ENCODE measurements around the gene DSCAML1.

Gene DSCAML1

GRCh38 chr11:117511483-117511930 is 285.5 kb downstream of the DSCAML1 start:
- DNase-seq, result no peak

GRCh38 chr11:117510646-117511045 is 286.4 kb downstream of the DSCAML1 start:
- DNase-seq, result no peak

GRCh38 chr11:117509543-117509942 is 287.5 kb downstream of the DSCAML1 start:
- DNase-seq, result no peak

- no peak for DNase-seq
Measured at GRCh38 chr11:117506971-117507370, 290.0 kb downstream of the DSCAML1 start.

DNA sequence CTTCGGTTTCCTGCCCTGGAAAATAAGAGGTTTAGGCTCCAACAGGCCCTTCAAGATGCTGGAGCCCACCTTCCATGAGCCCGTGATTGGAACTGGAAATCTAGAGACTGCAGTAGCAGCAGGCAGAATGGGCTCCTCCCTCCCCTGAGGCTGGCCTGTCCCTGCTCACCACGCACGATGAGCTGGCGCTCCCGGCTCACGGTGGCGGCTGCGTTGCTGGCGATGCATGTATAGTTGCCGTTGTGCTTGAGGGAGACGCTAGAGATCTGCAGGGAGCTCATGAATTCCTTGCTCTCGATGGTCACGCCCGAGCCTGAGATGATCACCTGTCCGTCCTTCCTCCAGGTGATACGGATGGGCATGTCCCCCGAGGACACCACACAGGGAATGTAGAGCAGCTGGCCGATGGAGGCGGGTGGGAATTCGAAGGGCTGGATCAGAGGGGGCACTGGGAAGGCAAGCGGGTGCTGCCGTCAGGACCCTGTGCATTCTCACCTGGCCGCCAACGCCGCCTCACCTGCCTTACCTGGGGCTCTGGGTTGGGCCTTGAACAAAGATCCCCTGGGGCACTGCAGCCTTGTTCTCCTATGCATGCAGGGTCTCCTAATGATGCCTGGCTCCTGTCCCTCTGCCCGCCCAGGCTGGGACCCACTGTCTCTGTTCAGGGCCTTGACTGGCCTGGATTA is 291.6 kb downstream of the DSCAML1 start:
- DNase-seq, result no peak

GRCh38 chr11:117502779-117503100 is 294.3 kb downstream of the DSCAML1 start:
- DNase-seq, result no peak

DNA sequence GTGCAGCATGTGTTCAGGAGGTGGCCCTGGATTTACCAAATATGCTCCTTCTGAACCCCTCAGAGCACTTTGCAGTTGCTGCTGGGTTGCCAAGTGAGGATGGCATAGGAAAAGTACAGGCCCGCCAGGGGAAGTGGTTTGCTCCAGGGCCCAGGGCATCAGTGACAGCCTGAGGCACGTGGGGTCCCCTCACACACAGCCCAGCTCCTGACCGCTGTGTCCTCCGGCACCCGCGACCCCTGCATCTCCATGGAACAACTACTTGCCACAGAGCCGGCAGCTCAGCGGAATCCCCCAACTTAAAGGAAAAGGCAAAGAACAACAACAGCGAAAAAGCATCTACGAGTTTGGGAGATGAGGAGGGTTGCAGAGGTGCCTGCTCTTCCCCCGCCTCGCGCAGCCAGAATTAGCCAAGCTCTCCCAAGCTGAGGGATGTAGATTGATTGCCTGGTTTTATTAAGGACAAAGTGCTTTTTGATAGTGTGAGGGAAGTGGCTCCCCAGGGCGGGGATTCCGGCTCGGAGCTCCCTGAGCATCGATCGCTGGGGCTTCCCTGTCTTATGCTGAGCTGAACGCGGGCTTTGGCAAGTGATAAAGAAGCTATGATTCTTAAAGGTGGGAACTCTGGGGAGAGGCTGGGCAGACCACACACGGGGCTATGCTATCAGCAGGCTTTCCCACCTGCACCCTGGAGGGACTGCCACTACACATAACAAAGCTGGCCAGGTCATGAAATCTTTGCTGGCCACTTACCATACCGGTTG is 294.8 kb downstream of the DSCAML1 start:
- no peak for DNase-seq

DNA sequence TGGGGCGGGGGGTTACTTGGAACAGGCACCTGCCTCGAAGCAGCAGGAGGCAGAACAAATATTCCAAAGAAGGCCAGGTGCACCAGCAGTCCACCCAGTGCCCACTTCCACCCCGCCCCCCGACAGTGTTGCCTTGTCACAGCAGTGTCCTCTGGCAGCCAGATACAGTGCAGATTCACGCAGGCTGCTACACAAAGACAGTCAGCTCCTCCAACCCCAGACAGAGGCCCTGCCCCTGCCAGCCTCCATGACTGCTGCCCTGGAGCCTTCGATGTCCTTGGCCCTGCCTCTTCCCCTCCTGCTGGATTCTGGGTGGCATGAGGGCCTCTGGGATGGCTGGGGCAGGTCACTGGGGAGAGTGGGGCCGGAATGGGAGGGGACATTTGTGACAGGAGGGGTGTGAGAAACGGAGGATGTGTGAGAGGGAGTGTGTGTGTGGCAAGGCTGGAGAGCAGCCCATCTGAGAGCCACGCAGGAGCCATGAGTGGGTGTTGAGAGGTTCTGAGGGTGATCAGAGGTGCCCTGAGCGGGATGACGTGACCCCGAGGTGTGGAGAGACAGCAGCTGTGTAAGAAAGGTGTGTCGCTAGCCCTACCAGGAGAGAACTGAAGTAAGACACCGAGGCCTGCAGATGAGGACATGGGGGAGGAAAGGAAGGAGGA is 295.6 kb downstream of the DSCAML1 start:
- no peak for DNase-seq

DNA sequence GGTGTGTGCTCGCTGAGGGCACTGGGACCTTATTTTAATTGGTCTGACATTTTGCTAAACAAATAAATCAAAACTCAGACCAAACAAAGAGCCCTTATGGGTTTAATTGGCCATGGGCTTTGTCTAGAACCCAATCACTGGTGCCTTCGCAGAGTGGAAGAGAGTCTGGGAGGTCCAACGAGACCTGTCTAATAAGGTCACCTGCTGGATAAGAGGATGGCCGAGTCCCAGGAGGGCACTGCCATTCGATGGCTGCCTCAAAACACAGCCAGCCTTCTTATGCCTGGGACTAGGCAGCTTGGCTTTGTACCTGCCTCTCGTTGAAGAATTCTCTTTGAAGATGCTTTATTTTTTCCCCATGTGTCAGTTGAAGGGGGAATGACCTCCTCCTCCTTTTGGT is 298.2 kb downstream of the DSCAML1 start:
- DNase-seq, result no peak

- no peak for DNase-seq
Measured at GRCh38 chr11:117497206-117497951, 299.6 kb downstream of the DSCAML1 start.

GRCh38 chr11:117495357-117495756 is 301.7 kb downstream of the DSCAML1 start:
- DNase-seq, result no peak

- DNase-seq, result no peak
Measured at GRCh38 chr11:117492578-117493251, 304.3 kb downstream of the DSCAML1 start.

DNA sequence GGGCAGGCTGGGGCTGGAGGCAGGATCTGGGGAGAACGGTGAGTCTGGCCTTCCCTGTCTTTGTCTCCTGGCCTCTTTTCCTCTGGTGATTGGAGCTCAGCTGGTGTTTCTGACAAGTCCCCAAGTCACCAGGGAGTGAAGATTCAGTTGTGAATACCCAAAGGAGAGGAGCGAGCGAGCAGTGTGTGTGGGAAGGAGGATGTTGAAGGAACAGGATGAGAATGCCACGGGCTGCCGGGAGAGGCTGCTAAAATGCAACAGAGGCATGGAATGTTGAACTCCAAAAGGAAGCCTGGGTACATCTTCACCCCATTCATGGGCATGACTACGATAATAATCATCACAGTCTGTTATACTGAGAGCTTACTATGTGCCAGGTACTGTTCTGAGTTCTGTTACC is 306.1 kb downstream of the DSCAML1 start:
- DNase-seq, result no peak

- no peak for DNase-seq
Measured at GRCh38 chr11:117489999-117490679, 306.9 kb downstream of the DSCAML1 start.

- no peak for DNase-seq
Measured at GRCh38 chr11:117488996-117489952, 307.7 kb downstream of the DSCAML1 start.

DNA sequence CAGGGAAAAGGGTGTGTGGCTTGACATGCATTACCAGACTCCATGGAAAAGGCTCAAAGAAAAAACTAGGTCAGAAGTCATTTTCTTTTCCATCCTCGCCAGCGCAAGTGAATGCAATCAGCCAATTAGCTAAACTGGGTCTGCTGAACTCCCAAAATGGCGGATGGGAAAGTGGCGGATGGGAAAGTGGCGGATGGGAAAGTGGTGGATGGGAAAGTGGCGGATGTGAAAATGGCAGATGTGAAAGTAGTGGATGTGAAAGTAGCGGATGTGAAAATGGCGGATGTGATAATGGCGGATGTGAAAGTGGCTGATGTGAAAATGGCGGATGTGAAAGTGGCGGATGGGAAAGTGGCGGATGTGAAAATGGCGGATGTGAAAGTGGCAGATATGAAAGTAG is 311.0 kb downstream of the DSCAML1 start:
- DNase-seq, result no peak

GRCh38 chr11:117484156-117484555 is 312.9 kb downstream of the DSCAML1 start:
- no peak for DNase-seq

GRCh38 chr11:117483372-117483771 is 313.6 kb downstream of the DSCAML1 start:
- DNase-seq, result no peak

DNA sequence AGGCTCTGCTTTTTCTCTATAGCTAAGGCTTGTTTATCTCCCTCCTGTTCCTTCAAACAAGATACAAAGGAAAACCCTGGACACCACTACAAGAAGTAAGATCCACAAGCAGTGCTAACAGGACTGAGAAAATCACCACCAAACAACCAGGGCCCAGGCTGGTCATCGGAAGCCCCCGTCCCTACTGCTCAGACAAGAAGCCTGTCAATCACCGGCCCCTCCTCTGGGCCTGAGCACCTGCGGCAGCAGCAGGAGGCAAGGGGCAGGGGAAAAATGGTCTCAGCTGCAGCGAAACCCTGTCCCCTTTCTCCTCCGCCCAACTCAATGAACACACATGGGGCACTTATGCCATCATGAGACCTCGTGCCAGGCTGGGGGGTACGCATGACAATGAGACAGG is 314.1 kb downstream of the DSCAML1 start:
- DNase-seq, result no peak

- no peak for DNase-seq
Measured at GRCh38 chr11:117481885-117482284, 315.1 kb downstream of the DSCAML1 start.

GRCh38 chr11:117481036-117481435 is 316.0 kb downstream of the DSCAML1 start:
- DNase-seq, result no peak

Measured in activated CD4-positive, alpha-beta T cell treated with anti-CD3 and anti-CD28 coated beads, Interleukin-2, amount 50 U/mL, for 4 hours (primary cell).